ENCODE measurements around the gene OR6J1. TPM values are rescaled to one million over a fixed set of nuclear protein-coding genes. Genes with fewer than 3 reads are reported as not detected.
A peak's percentile ranks its signal among the peaks of the same experiment; 100 is the strongest.

The OR6J1 gene
- total RNA-seq, 2 experiments from 2014 or later: not detected

DNA sequence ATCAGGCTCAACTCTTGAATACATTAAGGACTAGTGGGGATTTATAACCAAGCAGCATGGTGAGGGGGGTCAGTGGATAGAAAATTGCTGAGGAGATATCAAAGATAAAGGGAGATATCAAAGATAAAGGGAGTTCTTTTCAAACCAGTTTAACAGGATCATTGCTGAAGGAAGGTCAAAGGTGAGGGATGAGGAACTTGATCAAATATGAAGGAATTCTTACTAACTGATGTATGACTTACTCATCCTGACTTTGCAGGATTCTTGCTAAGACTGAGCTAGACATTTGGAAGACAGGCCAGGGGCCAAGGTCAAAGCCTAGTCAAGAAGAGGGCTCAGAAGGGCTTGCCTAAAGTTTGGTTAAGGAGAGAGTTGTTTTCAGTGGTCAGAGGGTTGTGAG lies 41.3 kb downstream of the OR6J1 start:
- no peaks in the 10 kb centered on the region for H3K27me3 Mint-ChIP-seq
- DNase-seq: no peak
- H3K27ac Mint-ChIP-seq: no peak overlapping the region
- H3K9me3 Mint-ChIP-seq: no peaks in the 10 kb centered on the region
- H3K36me3 Mint-ChIP-seq: peaks cover 13% of the 10 kb centered on the region
- peaks cover 22% of the 10 kb centered on the region for H3K4me1 Mint-ChIP-seq
- H3K4me3 Mint-ChIP-seq: no peak overlapping the region

DNA sequence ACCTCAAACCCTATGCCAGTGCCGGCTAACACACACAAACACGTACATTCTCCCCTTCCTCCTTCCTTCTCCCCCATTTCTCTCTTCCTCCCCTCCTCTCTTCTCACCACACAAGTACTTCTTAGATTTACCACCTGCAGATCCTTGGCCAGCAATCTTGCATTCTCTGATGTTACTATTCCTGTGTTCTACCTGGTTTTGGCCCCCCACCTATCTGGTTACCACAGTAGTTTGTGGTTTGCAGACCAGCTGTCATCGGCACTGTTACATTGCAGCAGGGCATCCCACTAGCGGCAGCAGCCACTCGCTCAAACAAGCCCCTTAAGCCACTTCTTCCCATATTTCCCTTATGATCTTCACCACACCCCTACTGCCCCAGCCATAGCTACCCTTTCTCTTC lies 42.2 kb downstream of the OR6J1 start:
- Mint-ChIP-seq H3K4me1 (peaks cover 22% of the 10 kb centered on the region), H3K9me3 (no peaks in the 10 kb centered on the region), H3K27me3 (no peaks in the 10 kb centered on the region), H3K27ac (no peak overlapping the region), H3K36me3 (peaks cover 11% of the 10 kb centered on the region), H3K4me3 (no peak overlapping the region)
- no peak for DNase-seq

GRCh38 chr14:22601456-22601855 lies 42.7 kb downstream of the OR6J1 start:
- Mint-ChIP-seq H3K4me3 (no peak overlapping the region), H3K36me3 (peaks cover 11% of the 10 kb centered on the region), H3K4me1 (peaks cover 22% of the 10 kb centered on the region), H3K27me3 (no peaks in the 10 kb centered on the region), H3K9me3 (no peaks in the 10 kb centered on the region), H3K27ac (no peak overlapping the region)
- DNase-seq: no peak

DNA sequence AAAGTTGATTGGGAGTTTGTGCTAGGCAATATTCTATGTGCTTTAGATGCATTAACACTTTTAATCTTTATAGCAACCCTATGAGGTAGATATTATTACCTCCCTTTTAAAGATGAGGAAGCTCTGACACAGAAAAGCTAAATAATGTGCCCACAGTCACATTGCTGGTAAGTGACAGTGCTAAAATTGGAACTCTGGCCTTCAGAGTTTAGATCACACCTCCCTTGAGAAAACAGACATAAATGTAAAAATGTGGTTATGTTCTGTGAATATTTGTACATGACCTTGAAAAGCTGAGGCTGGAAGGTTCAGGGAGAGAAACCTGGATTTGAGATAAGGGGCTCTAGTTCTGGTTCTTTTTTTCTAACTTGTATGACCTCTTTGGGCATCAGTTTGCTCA lies 44.1 kb downstream of the OR6J1 start:
- no peaks in the 10 kb centered on the region for H3K9me3 Mint-ChIP-seq
- peaks cover 9% of the 10 kb centered on the region for H3K36me3 Mint-ChIP-seq
- DNase-seq: no peak
- H3K4me3 Mint-ChIP-seq: no peak overlapping the region
- H3K27ac Mint-ChIP-seq: no peak overlapping the region
- H3K27me3 Mint-ChIP-seq: no peaks in the 10 kb centered on the region
- peaks cover 22% of the 10 kb centered on the region for H3K4me1 Mint-ChIP-seq

DNA sequence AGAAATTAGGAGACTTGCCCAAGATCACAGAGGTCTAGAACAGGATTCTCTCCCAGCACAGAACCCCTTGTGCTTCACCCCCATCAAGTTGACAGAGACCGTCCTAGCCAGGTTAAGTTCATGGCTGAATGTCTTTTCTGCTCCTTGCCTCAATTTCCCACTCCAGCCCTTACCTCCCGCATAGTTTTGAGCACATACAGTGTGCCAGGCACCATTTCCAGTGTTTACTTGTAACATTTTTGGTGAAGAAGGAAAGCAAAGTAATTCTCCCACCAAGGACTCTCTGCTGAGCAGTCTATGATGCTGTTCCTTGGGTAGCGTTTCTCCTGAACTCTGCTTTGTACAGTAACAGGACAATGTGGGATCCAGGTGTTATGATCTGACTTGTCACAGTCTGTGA lies 44.8 kb downstream of the OR6J1 start:
- peaks cover 25% of the 10 kb centered on the region for H3K4me1 Mint-ChIP-seq
- H3K27me3 Mint-ChIP-seq: no peaks in the 10 kb centered on the region
- peak overlapping the region; percentile 90 for H3K4me3 Mint-ChIP-seq
- H3K9me3 Mint-ChIP-seq: no peaks in the 10 kb centered on the region
- H3K36me3 Mint-ChIP-seq: peaks cover 8% of the 10 kb centered on the region
- H3K27ac Mint-ChIP-seq: no peak overlapping the region
- no peak for DNase-seq

DNA sequence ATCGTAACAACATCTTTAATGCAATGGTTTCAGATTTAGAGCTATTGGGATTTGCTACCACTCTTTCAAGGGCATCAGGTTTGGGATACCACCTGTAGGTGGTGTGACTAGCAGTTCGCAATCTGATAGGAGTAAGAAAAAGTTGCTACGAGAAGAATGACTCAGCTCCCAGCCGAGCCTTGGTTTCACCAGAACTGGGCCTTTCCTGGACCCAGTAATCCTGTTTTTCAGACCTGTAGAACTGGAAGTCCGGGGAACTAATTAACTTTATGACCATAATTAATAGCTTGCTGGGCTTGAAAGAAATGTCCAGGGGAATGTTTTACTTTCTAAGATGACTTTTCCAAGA lies 45.3 kb downstream of the OR6J1 start:
- peaks cover 8% of the 10 kb centered on the region for H3K36me3 Mint-ChIP-seq
- H3K4me3 Mint-ChIP-seq: peak overlapping the region; percentile 90
- H3K4me1 Mint-ChIP-seq: peaks cover 30% of the 10 kb centered on the region
- H3K27me3 Mint-ChIP-seq: no peaks in the 10 kb centered on the region
- H3K27ac Mint-ChIP-seq: peak overlapping the region; percentile 82
- peak; percentile 31 for DNase-seq
- no peaks in the 10 kb centered on the region for H3K9me3 Mint-ChIP-seq

- Mint-ChIP-seq H3K4me1 (peaks cover 31% of the 10 kb centered on the region), H3K27me3 (no peaks in the 10 kb centered on the region), H3K27ac (peak within 1 kb of the TSS; percentile 82), H3K9me3 (no peaks in the 10 kb centered on the region), H3K36me3 (peaks cover 5% of the 10 kb centered on the region), H3K4me3 (peak within 1 kb of the TSS; percentile 90)
- peak; percentile 80 for DNase-seq
These were observed 45.9 kb downstream of the OR6J1 start, which contains the start of gene ABHD4 for GRCh38 chr14:22598099-22598895. TSS of gene ABHD4 (plus strand) at chr14:22598300. CDS start at chr14:22598307, 7 bp downstream.

- Mint-ChIP-seq H3K27me3 (no peaks in the 10 kb centered on the region), H3K4me3 (peak overlapping the region; percentile 90), H3K36me3 (peaks cover 5% of the 10 kb centered on the region), H3K4me1 (peaks cover 34% of the 10 kb centered on the region), H3K9me3 (no peaks in the 10 kb centered on the region), H3K27ac (no peak overlapping the region)
- no peak for DNase-seq
These were observed 46.4 kb downstream of the OR6J1 start for GRCh38 chr14:22597771-22598098.

- no peak for DNase-seq
- H3K4me1 Mint-ChIP-seq: peaks cover 38% of the 10 kb centered on the region
- H3K27me3 Mint-ChIP-seq: no peaks in the 10 kb centered on the region
- H3K27ac Mint-ChIP-seq: no peak overlapping the region
- peak overlapping the region; percentile 90 for H3K4me3 Mint-ChIP-seq
- peaks cover 3% of the 10 kb centered on the region for H3K36me3 Mint-ChIP-seq
- no peaks in the 10 kb centered on the region for H3K9me3 Mint-ChIP-seq
These were observed 46.9 kb downstream of the OR6J1 start for GRCh38 chr14:22597265-22597664.

DNA sequence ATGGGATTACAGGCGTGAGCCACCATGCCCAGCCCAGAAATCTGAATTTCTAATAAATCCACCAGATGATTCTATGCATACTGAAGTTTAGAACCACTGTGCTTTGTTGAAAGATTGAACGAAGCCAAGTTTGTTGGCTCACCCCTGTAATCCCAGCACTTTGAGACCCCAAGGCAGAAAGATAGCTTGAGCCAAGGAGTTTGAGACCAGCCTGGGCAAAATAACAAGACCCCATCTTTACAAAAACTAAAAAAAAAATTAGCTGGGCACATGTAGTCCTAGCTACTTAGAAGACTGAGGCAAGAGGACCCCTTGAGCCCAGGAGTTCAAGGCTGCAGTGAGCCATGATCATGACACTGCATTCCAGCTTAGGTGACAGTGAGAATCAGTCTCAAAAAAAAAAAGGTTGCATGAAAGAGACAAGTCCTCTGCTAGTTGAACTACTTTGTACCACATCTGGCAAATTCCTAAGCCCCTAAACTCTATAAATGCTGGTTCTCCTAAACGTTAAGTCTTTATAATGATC lies 47.7 kb downstream of the OR6J1 start:
- no peaks in the 10 kb centered on the region for H3K27me3 Mint-ChIP-seq
- no peak overlapping the region for H3K4me3 Mint-ChIP-seq
- no peak overlapping the region for H3K27ac Mint-ChIP-seq
- H3K9me3 Mint-ChIP-seq: no peaks in the 10 kb centered on the region
- H3K4me1 Mint-ChIP-seq: peaks cover 45% of the 10 kb centered on the region
- H3K36me3 Mint-ChIP-seq: no peaks in the 10 kb centered on the region
- DNase-seq: no peak

DNA sequence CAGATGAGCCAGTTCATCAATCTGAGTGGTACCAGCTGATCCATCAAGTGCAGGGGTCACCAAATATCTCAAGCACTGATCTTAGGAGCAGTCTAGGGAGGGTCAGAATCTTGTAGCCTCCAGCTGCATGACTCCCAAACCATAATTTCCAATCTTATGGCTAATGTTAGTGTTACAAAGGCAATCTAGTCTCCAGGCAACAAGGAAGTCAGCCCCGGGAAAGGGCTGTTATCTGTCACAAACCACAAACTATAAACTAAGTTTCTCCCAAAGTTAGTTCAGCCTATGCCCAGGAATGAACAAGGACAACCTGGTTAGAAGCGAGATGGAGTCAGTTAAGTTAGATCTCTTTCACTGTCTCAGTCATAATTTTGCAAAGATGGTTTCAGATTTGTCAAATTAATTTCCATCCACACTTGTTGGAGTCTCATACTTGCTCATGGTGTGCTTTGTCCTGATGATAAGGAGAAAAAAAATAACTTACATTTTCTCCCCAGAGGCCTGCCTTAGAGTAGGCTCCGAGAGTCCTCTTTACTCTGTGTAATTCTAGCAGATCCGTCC lies 49.9 kb downstream of the OR6J1 start:
- Mint-ChIP-seq H3K4me1 (peaks cover 45% of the 10 kb centered on the region), H3K27me3 (no peaks in the 10 kb centered on the region), H3K4me3 (no peak overlapping the region), H3K9me3 (no peaks in the 10 kb centered on the region), H3K36me3 (peaks cover under 1% of the 10 kb centered on the region), H3K27ac (no peak overlapping the region)
- DNase-seq: no peak

- no peak for DNase-seq
- no peak overlapping the region for H3K27ac Mint-ChIP-seq
- H3K27me3 Mint-ChIP-seq: peaks cover 4% of the 10 kb centered on the region
- peaks cover 43% of the 10 kb centered on the region for H3K4me1 Mint-ChIP-seq
- no peak overlapping the region for H3K4me3 Mint-ChIP-seq
- H3K36me3 Mint-ChIP-seq: peaks cover 5% of the 10 kb centered on the region
- no peaks in the 10 kb centered on the region for H3K9me3 Mint-ChIP-seq
These were observed 50.6 kb downstream of the OR6J1 start for GRCh38 chr14:22593601-22594000.

- Mint-ChIP-seq H3K4me3 (no peak overlapping the region), H3K9me3 (no peaks in the 10 kb centered on the region), H3K27me3 (peaks cover 4% of the 10 kb centered on the region), H3K36me3 (peaks cover 6% of the 10 kb centered on the region), H3K4me1 (peaks cover 44% of the 10 kb centered on the region), H3K27ac (no peak overlapping the region)
- no peak for DNase-seq
These were observed 51.0 kb downstream of the OR6J1 start for GRCh38 chr14:22593189-22593588.

GRCh38 chr14:22589096-22589839 lies 54.9 kb downstream of the OR6J1 start, which contains the start of gene DAD1:
TSS of gene DAD1 (minus strand) at chr14:22589224. CDS start at chr14:22589157, 67 bp downstream.
- no peaks in the 10 kb centered on the region for H3K9me3 Mint-ChIP-seq
- peaks cover 4% of the 10 kb centered on the region for H3K27me3 Mint-ChIP-seq
- peak; percentile 99 for DNase-seq
- peaks cover 73% of the 10 kb centered on the region for H3K4me1 Mint-ChIP-seq
- peaks cover 28% of the 10 kb centered on the region for H3K36me3 Mint-ChIP-seq
- H3K4me3 Mint-ChIP-seq: peak within 1 kb of the TSS; percentile 98
- peak within 1 kb of the TSS; percentile 99 for H3K27ac Mint-ChIP-seq

DNA sequence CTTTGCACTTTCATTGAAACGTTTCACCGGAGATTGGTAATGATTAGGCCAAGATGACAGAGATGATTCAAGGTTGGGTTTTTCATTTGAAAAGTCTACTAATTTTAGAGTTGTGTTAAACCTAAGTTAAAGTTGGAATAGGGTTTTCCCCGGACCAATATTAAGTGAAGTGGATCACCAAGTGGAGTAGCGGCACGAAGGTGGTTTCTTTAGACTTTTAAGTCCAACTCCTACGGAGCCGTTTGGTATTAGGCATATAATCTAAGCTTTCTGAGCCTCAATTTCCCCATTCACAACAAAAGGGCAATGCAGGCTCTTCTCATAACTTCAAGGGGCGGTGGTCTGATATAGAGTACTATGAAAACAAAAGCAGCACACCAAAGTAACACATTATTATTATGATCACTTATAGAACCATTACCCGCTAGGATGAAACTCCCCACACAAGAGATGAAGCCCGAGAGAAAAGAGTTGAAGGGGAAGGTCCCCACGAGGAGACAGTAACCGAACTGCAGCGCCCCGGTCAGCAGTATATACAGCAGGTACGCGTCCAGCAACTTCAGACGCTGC lies 55.5 kb downstream of the OR6J1 start:
- Mint-ChIP-seq H3K27me3 (peaks cover 4% of the 10 kb centered on the region), H3K9me3 (no peaks in the 10 kb centered on the region), H3K27ac (peak overlapping the region; percentile 99), H3K4me3 (peak overlapping the region; percentile 98), H3K36me3 (peaks cover 28% of the 10 kb centered on the region), H3K4me1 (peaks cover 75% of the 10 kb centered on the region)
- DNase-seq: no peak

Measured in activated naive CD8-positive, alpha-beta T cell treated with anti-CD3 and anti-CD28 coated beads for 36 hours (primary cell).